Neural crest cell (in vitro differentiated cells): ENCODE data around the gene CACNA2D3. TPM values are rescaled to one million over a fixed set of nuclear protein-coding genes. Genes with fewer than 3 reads are reported as not detected.

Experiments used
- DNase-seq: peaks from one replicate; pipeline ENCODE4 v3.0.0; 2021; ENCODE audit warnings: low read depth, mixed read lengths, low spot score
- H3K27ac Mint-ChIP-seq: one replicate; pipeline ENCODE4 v1.8.0; 2021; ENCODE audit warnings: mild to moderate bottlenecking, mixed read lengths; ENCODE audit not compliant: unreplicated experiment
- H3K27me3 Mint-ChIP-seq: 2 replicates; pipeline ENCODE4 v1.8.0; 2021; ENCODE audit warnings: low read depth, mild to moderate bottlenecking, mixed read lengths
- H3K36me3 Mint-ChIP-seq: 2 replicates; pipeline ENCODE4 v1.8.0; 2021; ENCODE audit warnings: low read depth, mild to moderate bottlenecking, mixed read lengths
- H3K4me1 Mint-ChIP-seq: 2 replicates; pipeline ENCODE4 v1.8.0; 2021; ENCODE audit warnings: mixed read lengths
- H3K4me3 Mint-ChIP-seq: one replicate; pipeline ENCODE4 v1.8.0; 2021; ENCODE audit warnings: mild to moderate bottlenecking, mixed read lengths
- H3K9me3 Mint-ChIP-seq: 2 replicates; pipeline ENCODE4 v1.8.0; 2021; ENCODE audit warnings: mixed read lengths
- total RNA-seq: library from RNA; stranded (reverse); gene quantifications from 2 replicates; pipeline ENCODE4 v1.2.1, GENCODE V29; 2021
- TF ChIP-seq, protein P1 (sequence below): fragments of 200-600 bp; sonication (generic); conservative IDR thresholded peaks from 2 replicates; pipeline ENCODE4 v1.5.0; 2021; ENCODE audit warnings: antibody characterized with exemption, mild to moderate bottlenecking

The CACNA2D3 gene
- total RNA-seq, 1 donor from 2014 or later, result 0.82 TPM

DNA sequence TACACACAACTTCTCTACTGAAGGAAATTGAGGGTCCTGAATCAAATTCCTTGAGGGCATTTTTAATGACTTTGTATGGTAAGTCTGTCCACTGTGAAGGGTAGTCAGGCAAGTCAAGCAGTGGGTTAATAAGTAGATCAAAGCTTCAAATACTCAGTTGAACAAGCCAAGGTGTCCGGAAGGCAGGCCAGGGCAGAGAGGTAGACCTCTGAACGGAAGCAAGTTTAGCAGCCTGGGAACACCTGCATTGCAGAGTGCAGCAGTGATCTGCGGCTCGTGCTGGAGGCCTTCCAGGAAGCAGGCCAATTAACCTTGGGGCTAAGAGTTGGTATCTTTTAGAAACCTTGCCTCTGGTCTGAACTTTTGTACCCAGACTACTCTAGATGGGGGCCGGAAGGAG lies 661.7 kb downstream of the CACNA2D3 start:
- no peak overlapping the region for H3K4me3 Mint-ChIP-seq
- H3K36me3 Mint-ChIP-seq, result no peaks in the 10 kb centered on the region
- TF ChIP-seq, protein P1, sequence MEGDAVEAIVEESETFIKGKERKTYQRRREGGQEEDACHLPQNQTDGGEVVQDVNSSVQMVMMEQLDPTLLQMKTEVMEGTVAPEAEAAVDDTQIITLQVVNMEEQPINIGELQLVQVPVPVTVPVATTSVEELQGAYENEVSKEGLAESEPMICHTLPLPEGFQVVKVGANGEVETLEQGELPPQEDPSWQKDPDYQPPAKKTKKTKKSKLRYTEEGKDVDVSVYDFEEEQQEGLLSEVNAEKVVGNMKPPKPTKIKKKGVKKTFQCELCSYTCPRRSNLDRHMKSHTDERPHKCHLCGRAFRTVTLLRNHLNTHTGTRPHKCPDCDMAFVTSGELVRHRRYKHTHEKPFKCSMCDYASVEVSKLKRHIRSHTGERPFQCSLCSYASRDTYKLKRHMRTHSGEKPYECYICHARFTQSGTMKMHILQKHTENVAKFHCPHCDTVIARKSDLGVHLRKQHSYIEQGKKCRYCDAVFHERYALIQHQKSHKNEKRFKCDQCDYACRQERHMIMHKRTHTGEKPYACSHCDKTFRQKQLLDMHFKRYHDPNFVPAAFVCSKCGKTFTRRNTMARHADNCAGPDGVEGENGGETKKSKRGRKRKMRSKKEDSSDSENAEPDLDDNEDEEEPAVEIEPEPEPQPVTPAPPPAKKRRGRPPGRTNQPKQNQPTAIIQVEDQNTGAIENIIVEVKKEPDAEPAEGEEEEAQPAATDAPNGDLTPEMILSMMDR, result no peak
- no peak for DNase-seq
- H3K27ac Mint-ChIP-seq, result no peak overlapping the region
- H3K27me3 Mint-ChIP-seq, result no peaks in the 10 kb centered on the region
- peaks cover 4% of the 10 kb centered on the region for H3K9me3 Mint-ChIP-seq
- no peaks in the 10 kb centered on the region for H3K4me1 Mint-ChIP-seq

DNA sequence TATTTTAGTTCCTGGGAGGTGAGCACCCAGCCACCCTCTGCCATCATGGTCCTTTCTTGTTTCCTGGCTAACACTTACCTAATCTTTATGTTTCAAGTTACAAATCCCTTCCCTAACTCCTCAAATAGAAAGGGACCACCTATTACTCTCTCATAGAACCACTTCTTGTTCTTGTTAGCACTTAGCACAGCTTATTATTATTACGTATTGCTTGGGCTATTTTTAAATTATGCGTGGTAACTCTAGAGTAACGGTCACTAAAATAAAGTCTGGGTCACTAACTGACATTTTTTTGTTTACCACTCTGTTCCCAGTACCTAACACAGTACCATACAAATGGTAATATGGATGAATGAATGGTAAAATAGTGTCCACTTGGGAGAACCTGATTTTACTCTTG lies 663.6 kb downstream of the CACNA2D3 start:
- peaks cover 4% of the 10 kb centered on the region for H3K9me3 Mint-ChIP-seq
- TF ChIP-seq, protein P1, result no peak
- no peak overlapping the region for H3K4me3 Mint-ChIP-seq

DNA sequence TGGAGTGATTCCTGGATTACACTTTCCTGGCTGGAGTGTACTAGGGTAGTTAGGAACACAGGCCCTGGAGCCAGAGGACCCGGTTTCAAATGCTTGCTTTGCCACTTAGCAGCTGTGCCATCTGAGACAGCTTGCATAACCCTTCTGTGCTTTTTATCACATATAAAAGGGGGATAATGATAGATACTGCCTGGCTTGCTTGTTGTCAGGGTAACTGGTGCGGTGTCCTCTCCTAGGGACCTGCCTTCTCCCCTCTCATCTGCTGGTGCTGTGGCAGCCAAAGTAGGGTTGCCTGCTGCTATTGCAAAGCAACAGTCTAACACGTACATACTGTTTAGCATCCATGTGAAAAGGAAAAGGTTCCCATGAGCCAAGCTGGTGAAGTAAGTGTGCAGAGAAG lies 667.7 kb downstream of the CACNA2D3 start:
- DNase-seq, result no peak
- H3K27me3 Mint-ChIP-seq, result no peaks in the 10 kb centered on the region
- no peak overlapping the region for H3K27ac Mint-ChIP-seq
- TF ChIP-seq, protein P1, result no peak
- H3K36me3 Mint-ChIP-seq, result no peaks in the 10 kb centered on the region
- H3K4me1 Mint-ChIP-seq, result no peaks in the 10 kb centered on the region
- no peak overlapping the region for H3K4me3 Mint-ChIP-seq
- H3K9me3 Mint-ChIP-seq, result peaks cover 7% of the 10 kb centered on the region

More for the DNA sequence above, 663.6 kb downstream of the CACNA2D3 start:
- Mint-ChIP-seq H3K36me3 (no peaks in the 10 kb centered on the region), H3K4me1 (no peaks in the 10 kb centered on the region), H3K27ac (no peak overlapping the region), H3K27me3 (no peaks in the 10 kb centered on the region)
- DNase-seq, result no peak

DNA sequence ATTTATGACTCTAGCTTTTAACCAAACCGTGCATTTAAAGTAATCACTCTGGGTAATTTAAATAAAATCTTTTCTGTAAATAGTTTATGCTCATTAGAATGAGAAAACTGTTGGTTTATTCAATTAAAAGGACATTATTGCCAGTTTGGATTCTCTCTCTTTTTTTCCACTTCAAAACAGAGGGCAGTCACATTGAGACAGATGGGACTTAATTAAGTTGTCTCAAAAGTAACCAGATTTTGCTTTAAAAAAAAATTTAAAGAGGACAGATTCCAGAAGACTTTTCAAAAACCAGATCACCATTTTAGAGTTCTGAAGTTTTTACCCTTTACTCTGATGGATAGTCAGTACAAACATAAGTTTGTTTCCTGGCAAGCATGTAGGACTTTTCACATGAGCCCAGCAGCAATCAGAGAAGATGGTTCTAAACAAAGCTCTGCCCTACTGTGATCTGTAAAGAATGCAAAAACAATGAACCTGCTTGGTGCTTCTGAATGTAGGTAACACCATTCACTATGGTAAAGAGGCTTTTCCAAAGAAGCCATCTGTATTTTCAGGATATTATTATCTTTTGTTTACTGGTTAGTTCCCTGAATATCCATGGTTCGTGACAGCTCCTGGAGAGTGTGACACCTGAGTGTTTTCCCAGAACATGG lies 669.3 kb downstream of the CACNA2D3 start:
- H3K27me3 Mint-ChIP-seq, result no peaks in the 10 kb centered on the region
- TF ChIP-seq, protein P1, result no peak
- no peak overlapping the region for H3K4me3 Mint-ChIP-seq

DNA sequence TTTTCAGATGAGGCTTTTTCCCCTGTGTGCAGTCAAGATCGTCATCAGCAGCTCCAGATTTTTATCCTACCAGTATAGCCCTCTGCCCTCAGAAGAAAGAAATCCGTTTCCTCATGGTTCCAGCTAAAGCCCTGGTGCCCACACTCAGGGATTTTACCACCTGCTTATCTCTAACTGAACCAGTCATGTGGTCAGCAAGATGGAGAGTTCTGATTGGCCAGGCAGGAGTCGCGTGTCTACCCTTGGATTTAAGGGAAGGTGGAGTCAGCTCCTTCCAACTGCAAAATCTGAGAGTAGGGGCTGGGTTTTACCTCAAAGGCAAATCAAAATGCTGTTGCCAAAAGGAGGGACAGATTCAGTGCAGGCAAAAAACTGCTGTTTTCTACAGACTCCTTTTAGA lies 670.2 kb downstream of the CACNA2D3 start:
- TF ChIP-seq, protein P1, result no peak
- Mint-ChIP-seq H3K4me1 (peaks cover 5% of the 10 kb centered on the region), H3K27ac (no peak overlapping the region), H3K27me3 (no peaks in the 10 kb centered on the region), H3K4me3 (no peak overlapping the region), H3K9me3 (peaks cover 7% of the 10 kb centered on the region), H3K36me3 (no peaks in the 10 kb centered on the region)
- no peak for DNase-seq

More for the DNA sequence above, 669.3 kb downstream of the CACNA2D3 start:
- no peak overlapping the region for H3K27ac Mint-ChIP-seq
- no peak for DNase-seq
- H3K36me3 Mint-ChIP-seq, result no peaks in the 10 kb centered on the region
- H3K9me3 Mint-ChIP-seq, result peaks cover 7% of the 10 kb centered on the region
- no peaks in the 10 kb centered on the region for H3K4me1 Mint-ChIP-seq
